ENCODE measurements around the gene CACNA2D3. TPM values are rescaled to one million over a fixed set of nuclear protein-coding genes. Genes with fewer than 3 reads are reported as not detected.
A peak's percentile ranks its signal among the peaks of the same experiment; 100 is the strongest.

The CACNA2D3 gene
- total RNA-seq, 1 donor from 2014 or later, result not detected

DNA sequence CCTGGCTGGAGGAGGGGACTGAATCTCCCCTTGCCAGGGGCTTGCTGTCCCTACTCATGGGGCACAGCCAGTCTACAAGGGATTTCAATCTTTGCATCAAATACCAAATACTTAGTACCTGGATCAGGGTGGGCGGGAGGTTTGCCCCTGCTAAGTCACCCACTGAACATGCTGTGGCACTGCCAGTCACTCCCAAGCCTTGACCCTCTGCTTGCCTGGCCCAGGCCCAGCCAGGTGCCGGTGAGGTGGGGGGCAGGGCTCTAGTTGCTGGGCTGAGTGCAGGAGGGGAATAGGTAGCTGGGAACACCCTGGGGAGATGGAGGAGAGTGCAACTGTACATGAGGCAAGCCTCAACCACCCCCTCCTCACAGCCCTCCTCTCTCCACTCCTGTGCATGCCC is 941.8 kb downstream of the CACNA2D3 start:
- no peak for TF ChIP-seq EZH2phosphoT487 (IDR thresholded peaks at IDR 0.05)
- Histone ChIP-seq H3K27ac (no peak overlapping the region), H3K36me3 (no peaks in the 10 kb centered on the region), H2AFZ (replicated peaks) (no peak overlapping the region), H3K79me2 (ENCODE audit: low read depth) (no peaks in the 10 kb centered on the region), H3K4me3 (no peak overlapping the region), H3K27me3 (no peaks in the 10 kb centered on the region), H3K9me3 (ENCODE audit: low read depth) (no peaks in the 10 kb centered on the region), H3K4me1 (peaks cover 12% of the 10 kb centered on the region), H3K9ac (no peak overlapping the region), H3F3A (ENCODE audit: low read depth) (peaks cover 3% of the 10 kb centered on the region), H3K4me2 (no peak overlapping the region), H4K20me1 (ENCODE audit: low read depth) (no peaks in the 10 kb centered on the region)
- no peak overlapping the region for H3K27ac Mint-ChIP-seq
- DNase-seq (ENCODE audit: low spot score), result no peak
- H3K9me3 Mint-ChIP-seq, result no peaks in the 10 kb centered on the region
- no peak overlapping the region for H3K4me3 Mint-ChIP-seq
- H3K27me3 Mint-ChIP-seq (ENCODE audit: insufficient read depth, low read depth), result no peaks in the 10 kb centered on the region
- H3K4me1 Mint-ChIP-seq, result peaks cover 11% of the 10 kb centered on the region
- no peaks in the 10 kb centered on the region for H3K36me3 Mint-ChIP-seq

DNA sequence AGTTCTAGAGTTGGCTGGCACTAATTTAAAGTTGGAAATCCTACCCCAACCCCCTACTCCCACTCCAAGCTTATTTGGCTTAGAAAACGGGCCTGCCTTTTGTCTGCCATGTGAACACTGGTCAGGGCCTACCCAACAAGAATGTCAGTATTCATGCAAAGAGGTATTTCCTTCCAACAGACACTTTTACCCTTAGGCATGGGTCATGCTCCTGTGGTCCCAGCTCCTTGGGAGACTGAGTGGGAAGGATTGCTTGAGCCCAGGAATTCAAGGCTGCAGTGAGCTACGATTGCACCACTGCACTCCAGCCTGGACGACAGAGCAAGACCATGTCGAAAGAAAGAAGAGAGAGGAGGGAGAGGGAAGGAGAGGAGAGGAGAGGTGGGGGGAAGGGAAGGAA is 943.0 kb downstream of the CACNA2D3 start:
- Histone ChIP-seq H3K27ac (no peak overlapping the region), H3F3A (ENCODE audit: low read depth) (peaks cover 3% of the 10 kb centered on the region), H3K9ac (no peak overlapping the region), H3K27me3 (no peaks in the 10 kb centered on the region), H4K20me1 (ENCODE audit: low read depth) (no peaks in the 10 kb centered on the region), H3K4me3 (no peak overlapping the region), H3K9me3 (ENCODE audit: low read depth) (no peaks in the 10 kb centered on the region), H3K4me1 (peaks cover 12% of the 10 kb centered on the region), H2AFZ (replicated peaks) (peak overlapping the region; percentile 27), H3K36me3 (no peaks in the 10 kb centered on the region), H3K79me2 (ENCODE audit: low read depth) (no peaks in the 10 kb centered on the region), H3K4me2 (no peak overlapping the region)
- H3K9me3 Mint-ChIP-seq, result no peaks in the 10 kb centered on the region
- peaks cover 11% of the 10 kb centered on the region for H3K4me1 Mint-ChIP-seq
- DNase-seq (ENCODE audit: low spot score), result peak; percentile 8
- H3K4me3 Mint-ChIP-seq, result no peak overlapping the region
- H3K36me3 Mint-ChIP-seq, result no peaks in the 10 kb centered on the region
- H3K27me3 Mint-ChIP-seq (ENCODE audit: insufficient read depth, low read depth), result no peaks in the 10 kb centered on the region
- H3K27ac Mint-ChIP-seq, result no peak overlapping the region
- no peak for TF ChIP-seq EZH2 (IDR thresholded peaks at IDR 0.05)
- TF ChIP-seq EZH2phosphoT487 (IDR thresholded peaks at IDR 0.05), result no peak
- TF ChIP-seq, protein P1, sequence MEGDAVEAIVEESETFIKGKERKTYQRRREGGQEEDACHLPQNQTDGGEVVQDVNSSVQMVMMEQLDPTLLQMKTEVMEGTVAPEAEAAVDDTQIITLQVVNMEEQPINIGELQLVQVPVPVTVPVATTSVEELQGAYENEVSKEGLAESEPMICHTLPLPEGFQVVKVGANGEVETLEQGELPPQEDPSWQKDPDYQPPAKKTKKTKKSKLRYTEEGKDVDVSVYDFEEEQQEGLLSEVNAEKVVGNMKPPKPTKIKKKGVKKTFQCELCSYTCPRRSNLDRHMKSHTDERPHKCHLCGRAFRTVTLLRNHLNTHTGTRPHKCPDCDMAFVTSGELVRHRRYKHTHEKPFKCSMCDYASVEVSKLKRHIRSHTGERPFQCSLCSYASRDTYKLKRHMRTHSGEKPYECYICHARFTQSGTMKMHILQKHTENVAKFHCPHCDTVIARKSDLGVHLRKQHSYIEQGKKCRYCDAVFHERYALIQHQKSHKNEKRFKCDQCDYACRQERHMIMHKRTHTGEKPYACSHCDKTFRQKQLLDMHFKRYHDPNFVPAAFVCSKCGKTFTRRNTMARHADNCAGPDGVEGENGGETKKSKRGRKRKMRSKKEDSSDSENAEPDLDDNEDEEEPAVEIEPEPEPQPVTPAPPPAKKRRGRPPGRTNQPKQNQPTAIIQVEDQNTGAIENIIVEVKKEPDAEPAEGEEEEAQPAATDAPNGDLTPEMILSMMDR (IDR thresholded peaks at IDR 0.05), result no peak

DNA sequence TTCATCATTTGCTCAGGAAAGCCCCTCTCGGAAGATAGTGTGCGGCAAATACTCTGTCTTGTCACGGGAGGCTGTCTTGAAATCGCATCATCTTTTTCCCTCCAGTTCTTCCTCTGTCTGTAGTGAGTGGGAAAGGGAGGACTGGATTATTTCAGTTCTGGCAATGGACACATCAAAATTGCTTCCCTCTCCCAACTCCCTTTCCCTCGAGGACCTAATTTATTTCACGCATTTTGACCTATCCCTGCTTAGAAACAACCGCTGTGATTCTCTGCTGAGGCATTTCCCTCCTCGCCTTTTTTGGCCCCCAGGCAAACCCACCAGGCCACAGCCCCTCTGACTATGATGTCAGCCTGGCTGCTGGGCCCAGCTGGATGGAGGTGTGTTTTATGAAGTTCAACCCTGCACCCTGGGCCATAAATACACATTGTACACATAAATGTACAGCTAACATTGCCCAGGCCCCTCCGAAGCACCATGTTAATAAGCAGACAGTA is 944.2 kb downstream of the CACNA2D3 start:
- H3K4me1 ChIP-seq, result peaks cover 12% of the 10 kb centered on the region
- peaks cover 3% of the 10 kb centered on the region for H3F3A ChIP-seq (ENCODE audit: low read depth)
- Mint-ChIP-seq H3K27me3 (ENCODE audit: insufficient read depth, low read depth) (no peaks in the 10 kb centered on the region), H3K27ac (no peak overlapping the region), H3K36me3 (no peaks in the 10 kb centered on the region), H3K4me3 (no peak overlapping the region), H3K9me3 (no peaks in the 10 kb centered on the region), H3K4me1 (peaks cover 9% of the 10 kb centered on the region)
- no peak overlapping the region for H3K4me3 ChIP-seq
- H3K9me3 ChIP-seq (ENCODE audit: low read depth), result no peaks in the 10 kb centered on the region
- H3K27me3 ChIP-seq, result no peaks in the 10 kb centered on the region
- no peak overlapping the region for H3K27ac ChIP-seq
- TF ChIP-seq EZH2phosphoT487 (IDR thresholded peaks at IDR 0.05), result no peak
- TF ChIP-seq, protein P1 (IDR thresholded peaks at IDR 0.05), result no peak
- no peak for TF ChIP-seq EZH2 (IDR thresholded peaks at IDR 0.05)
- H3K36me3 ChIP-seq, result no peaks in the 10 kb centered on the region
- no peak overlapping the region for H3K9ac ChIP-seq
- no peaks in the 10 kb centered on the region for H3K79me2 ChIP-seq (ENCODE audit: low read depth)
- H2AFZ ChIP-seq (replicated peaks), result no peak overlapping the region
- H3K4me2 ChIP-seq, result no peak overlapping the region
- no peaks in the 10 kb centered on the region for H4K20me1 ChIP-seq (ENCODE audit: low read depth)
- DNase-seq (ENCODE audit: low spot score), result no peak

DNA sequence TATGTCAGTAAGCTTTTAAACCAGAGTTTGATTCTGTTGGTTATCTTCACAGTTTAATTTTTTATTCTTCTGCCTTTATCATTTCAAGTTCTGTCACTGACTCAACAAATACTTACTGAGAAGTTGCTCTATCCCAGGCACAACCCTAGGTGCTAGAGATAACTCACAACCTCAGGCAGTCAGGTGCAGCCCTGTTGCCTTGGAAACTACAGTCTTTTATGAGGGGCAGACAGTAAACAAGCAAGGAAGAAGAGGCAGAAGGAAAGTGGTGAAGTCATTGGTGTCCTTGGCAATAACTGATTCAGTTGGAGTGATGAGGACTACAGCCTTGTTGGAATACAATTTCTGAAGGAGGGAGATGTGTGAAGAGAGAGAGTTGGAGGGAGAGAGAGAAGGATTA is 947.6 kb downstream of the CACNA2D3 start:
- H3K4me1 Mint-ChIP-seq, result peaks cover 8% of the 10 kb centered on the region
- no peak overlapping the region for H3K4me3 Mint-ChIP-seq
- peaks cover 2% of the 10 kb centered on the region for H3K27me3 Mint-ChIP-seq (ENCODE audit: insufficient read depth, low read depth)
- no peaks in the 10 kb centered on the region for H3K9me3 ChIP-seq (ENCODE audit: low read depth)
- peaks cover under 1% of the 10 kb centered on the region for H3F3A ChIP-seq (ENCODE audit: low read depth)
- H3K9me3 Mint-ChIP-seq, result no peaks in the 10 kb centered on the region
- H4K20me1 ChIP-seq (ENCODE audit: low read depth), result no peaks in the 10 kb centered on the region
- H2AFZ ChIP-seq (replicated peaks), result no peak overlapping the region
- H3K4me2 ChIP-seq, result no peak overlapping the region
- no peaks in the 10 kb centered on the region for H3K36me3 Mint-ChIP-seq
- TF ChIP-seq EZH2 (IDR thresholded peaks at IDR 0.05), result no peak
- no peak for TF ChIP-seq EZH2phosphoT487 (IDR thresholded peaks at IDR 0.05)
- TF ChIP-seq, protein P1 (IDR thresholded peaks at IDR 0.05), result no peak
- H3K4me1 ChIP-seq, result peaks cover 5% of the 10 kb centered on the region
- no peak overlapping the region for H3K4me3 ChIP-seq
- H3K27ac ChIP-seq, result no peak overlapping the region
- H3K9ac ChIP-seq, result no peak overlapping the region
- no peaks in the 10 kb centered on the region for H3K36me3 ChIP-seq
- no peaks in the 10 kb centered on the region for H3K79me2 ChIP-seq (ENCODE audit: low read depth)
- H3K27me3 ChIP-seq, result no peaks in the 10 kb centered on the region
- H3K27ac Mint-ChIP-seq, result no peak overlapping the region
- no peak for DNase-seq (ENCODE audit: low spot score)
